ENCODE data around the gene TMEM248. TPM values are rescaled to one million over a fixed set of nuclear protein-coding genes. Genes with fewer than 3 reads are reported as not detected.
"Not testable (repeated sequence)": the region's sequence is repeated elsewhere in the genome, so short reads cannot be mapped to it uniquely, and the experiment has no call there.

Gene TMEM248
- total RNA-seq, 1 experiment from 2014 or later, result 83.6 TPM

DNA sequence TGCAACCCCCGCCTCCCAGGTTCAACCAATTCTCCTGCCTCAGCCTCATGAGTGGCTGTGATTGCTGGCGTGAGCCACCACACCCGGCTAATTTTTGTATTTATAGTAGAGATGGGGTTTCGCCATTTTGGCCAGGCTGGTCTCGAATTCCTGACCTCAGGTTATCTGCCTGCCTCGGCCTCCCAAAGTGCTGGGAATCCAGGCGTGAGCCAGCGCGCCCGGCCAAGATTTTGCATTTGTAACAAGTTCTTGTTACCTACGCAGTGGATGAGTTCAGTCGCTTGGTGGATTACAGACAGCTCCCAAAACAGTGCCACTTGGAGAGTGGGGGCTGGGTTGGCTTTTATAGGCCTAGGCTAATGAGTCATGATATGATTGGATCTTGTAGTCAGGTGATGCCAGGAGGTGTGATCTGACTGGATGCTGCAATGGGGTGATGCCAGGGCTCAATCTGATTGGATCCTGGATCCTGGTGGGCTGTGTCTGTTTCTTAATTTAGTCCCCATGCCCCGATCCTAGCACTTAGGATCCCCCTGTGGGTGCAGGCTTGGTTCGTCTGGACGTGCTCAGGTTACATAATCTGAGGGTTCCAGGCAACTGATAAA lies 54.1 kb downstream of the TMEM248 start:
- H3K79me2 ChIP-seq (ENCODE audit: low read depth), result no peaks in the 10 kb centered on the region
- no peak for TF ChIP-seq EZH2 (IDR thresholded peaks at IDR 0.05; ENCODE audit: low read depth)
- TF ChIP-seq, protein P1, sequence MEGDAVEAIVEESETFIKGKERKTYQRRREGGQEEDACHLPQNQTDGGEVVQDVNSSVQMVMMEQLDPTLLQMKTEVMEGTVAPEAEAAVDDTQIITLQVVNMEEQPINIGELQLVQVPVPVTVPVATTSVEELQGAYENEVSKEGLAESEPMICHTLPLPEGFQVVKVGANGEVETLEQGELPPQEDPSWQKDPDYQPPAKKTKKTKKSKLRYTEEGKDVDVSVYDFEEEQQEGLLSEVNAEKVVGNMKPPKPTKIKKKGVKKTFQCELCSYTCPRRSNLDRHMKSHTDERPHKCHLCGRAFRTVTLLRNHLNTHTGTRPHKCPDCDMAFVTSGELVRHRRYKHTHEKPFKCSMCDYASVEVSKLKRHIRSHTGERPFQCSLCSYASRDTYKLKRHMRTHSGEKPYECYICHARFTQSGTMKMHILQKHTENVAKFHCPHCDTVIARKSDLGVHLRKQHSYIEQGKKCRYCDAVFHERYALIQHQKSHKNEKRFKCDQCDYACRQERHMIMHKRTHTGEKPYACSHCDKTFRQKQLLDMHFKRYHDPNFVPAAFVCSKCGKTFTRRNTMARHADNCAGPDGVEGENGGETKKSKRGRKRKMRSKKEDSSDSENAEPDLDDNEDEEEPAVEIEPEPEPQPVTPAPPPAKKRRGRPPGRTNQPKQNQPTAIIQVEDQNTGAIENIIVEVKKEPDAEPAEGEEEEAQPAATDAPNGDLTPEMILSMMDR (conservative IDR thresholded peaks at IDR 0.05), result no peak
- no peak overlapping the region for H2AFZ ChIP-seq
- no peak overlapping the region for H3K4me3 ChIP-seq
- H3K27ac ChIP-seq, result no peak overlapping the region
- CTCF ChIA-PET, result no interaction called here
- no peak overlapping the region for H3K4me2 ChIP-seq
- H3K9me2 ChIP-seq (ENCODE audit: insufficient read depth), result no peaks in the 10 kb centered on the region
- POLR2A ChIA-PET (ENCODE audit: unreplicated experiment), result no interaction called here
- no peaks in the 10 kb centered on the region for H3K9me3 ChIP-seq (ENCODE audit: insufficient read depth, low read depth)
- H3K36me3 ChIP-seq (ENCODE audit: low read depth), result no peaks in the 10 kb centered on the region
- no TSS peak for BruUV-seq (replicated peaks)
- H3F3A ChIP-seq (ENCODE audit: insufficient read depth, low read depth), result no peaks in the 10 kb centered on the region
- no peaks in the 10 kb centered on the region for H3K27me3 ChIP-seq (ENCODE audit: insufficient read depth, low read depth)
- peak in 1 of 2 experiments; percentile 34 for DNase-seq
- intact Hi-C loops (cut with micrococcal nuclease; ENCODE audit: unreplicated experiment), result no loop called here
- no peaks in the 10 kb centered on the region for H4K20me1 ChIP-seq (ENCODE audit: insufficient read depth)
- no peaks in the 10 kb centered on the region for H3K4me1 ChIP-seq (replicated peaks; ENCODE audit: insufficient read depth)

DNA sequence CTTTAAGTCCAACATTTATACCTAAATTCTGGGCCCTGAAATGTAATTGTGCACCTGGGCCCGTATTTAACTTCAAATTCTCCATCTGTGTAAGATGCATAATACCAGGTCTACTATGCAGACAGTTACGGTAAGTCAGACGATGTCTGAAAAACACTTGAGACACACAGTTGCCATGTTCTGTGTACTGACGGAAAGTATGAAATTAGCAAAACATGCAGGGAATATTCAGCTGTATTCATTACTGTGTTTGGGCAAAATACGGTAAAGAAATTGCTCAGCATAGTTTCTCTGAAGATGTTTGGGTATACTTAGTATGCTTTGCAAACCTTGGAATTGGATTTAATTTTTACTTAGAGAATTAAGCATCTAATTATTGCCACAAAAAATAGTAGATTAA lies 57.3 kb downstream of the TMEM248 start:
- intact Hi-C loops (cut with micrococcal nuclease; ENCODE audit: unreplicated experiment); H4K20me1 ChIP-seq (ENCODE audit: insufficient read depth); H3K4me2 ChIP-seq; H3K27ac ChIP-seq; DNase-seq; BruUV-seq (replicated peaks); H3K9me3 ChIP-seq (ENCODE audit: insufficient read depth, low read depth); H3K79me2 ChIP-seq (ENCODE audit: low read depth); H3K4me3 ChIP-seq; CTCF ChIA-PET; H3K36me3 ChIP-seq (ENCODE audit: low read depth); H3K4me1 ChIP-seq (replicated peaks; ENCODE audit: insufficient read depth); H3K27me3 ChIP-seq (ENCODE audit: insufficient read depth, low read depth); H2AFZ ChIP-seq; H3K9me2 ChIP-seq (ENCODE audit: insufficient read depth); H3F3A ChIP-seq (ENCODE audit: insufficient read depth, low read depth): not testable (repeated sequence)
- POLR2A ChIA-PET (ENCODE audit: unreplicated experiment), result interaction anchor here (0.6 kb wide), 1 partner anchor 202 kb away, joined by 4 read pairs; no protein-coding TSS in a partner anchor

DNA sequence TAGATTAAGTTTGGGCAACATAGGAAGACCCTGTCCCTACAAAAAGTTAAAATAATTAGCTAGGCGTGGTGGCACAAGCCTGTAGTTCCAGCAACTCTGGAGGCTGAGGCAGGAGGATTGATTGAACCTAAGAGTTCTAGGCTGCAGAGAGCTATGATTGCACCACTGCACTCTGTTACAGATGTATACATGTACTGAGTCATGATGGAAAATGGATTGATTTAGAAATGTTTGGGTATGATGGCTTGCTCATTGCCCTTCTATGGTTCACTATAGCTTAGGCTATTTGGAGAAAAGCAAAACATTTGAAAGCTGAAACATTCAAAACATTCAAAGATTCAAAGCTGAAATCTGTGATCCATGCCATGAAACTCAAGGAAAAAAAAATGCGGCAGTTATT lies 58.0 kb downstream of the TMEM248 start:
- H3K4me2 ChIP-seq; BruUV-seq (replicated peaks); H3K4me1 ChIP-seq (replicated peaks; ENCODE audit: insufficient read depth); intact Hi-C loops (cut with micrococcal nuclease; ENCODE audit: unreplicated experiment); H3K9me3 ChIP-seq (ENCODE audit: insufficient read depth, low read depth); DNase-seq; H3K36me3 ChIP-seq (ENCODE audit: low read depth); CTCF ChIA-PET; H3F3A ChIP-seq (ENCODE audit: insufficient read depth, low read depth); H3K79me2 ChIP-seq (ENCODE audit: low read depth); H3K27me3 ChIP-seq (ENCODE audit: insufficient read depth, low read depth); H4K20me1 ChIP-seq (ENCODE audit: insufficient read depth); H3K4me3 ChIP-seq; H3K9me2 ChIP-seq (ENCODE audit: insufficient read depth); H3K27ac ChIP-seq; H2AFZ ChIP-seq: not testable (repeated sequence)
- POLR2A ChIA-PET (ENCODE audit: unreplicated experiment), result interaction anchor here (0.6 kb wide), 1 partner anchor 203 kb away, joined by 4 read pairs; no protein-coding TSS in a partner anchor

DNA sequence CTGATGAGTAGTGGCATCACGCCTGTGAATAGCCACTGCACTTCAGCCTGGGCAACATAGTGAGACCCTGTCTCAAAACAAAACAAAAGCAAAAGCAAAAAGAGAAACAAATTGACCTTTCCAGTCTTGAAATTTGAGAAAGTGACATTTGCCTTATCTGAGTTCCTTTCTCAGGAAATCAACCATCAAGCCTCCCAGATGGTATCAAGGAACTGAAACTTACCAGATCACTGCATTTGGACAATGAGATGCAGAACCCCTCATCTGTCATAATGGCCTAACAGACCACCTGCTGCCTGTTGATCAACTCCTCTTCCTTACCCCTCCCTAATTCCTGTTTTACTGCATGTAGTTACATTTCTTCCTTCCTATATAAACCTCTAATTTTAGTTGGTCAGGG lies 59.3 kb downstream of the TMEM248 start:
- H3F3A ChIP-seq (ENCODE audit: insufficient read depth, low read depth); H3K4me2 ChIP-seq; BruUV-seq (replicated peaks); H3K4me1 ChIP-seq (replicated peaks; ENCODE audit: insufficient read depth); H3K27ac ChIP-seq; intact Hi-C loops (cut with micrococcal nuclease; ENCODE audit: unreplicated experiment); CTCF ChIA-PET; H3K27me3 ChIP-seq (ENCODE audit: insufficient read depth, low read depth); H3K4me3 ChIP-seq; H3K9me3 ChIP-seq (ENCODE audit: insufficient read depth, low read depth); H4K20me1 ChIP-seq (ENCODE audit: insufficient read depth); DNase-seq; POLR2A ChIA-PET (ENCODE audit: unreplicated experiment); H3K9me2 ChIP-seq (ENCODE audit: insufficient read depth); H2AFZ ChIP-seq; H3K36me3 ChIP-seq (ENCODE audit: low read depth); H3K79me2 ChIP-seq (ENCODE audit: low read depth): not testable (repeated sequence)

DNA sequence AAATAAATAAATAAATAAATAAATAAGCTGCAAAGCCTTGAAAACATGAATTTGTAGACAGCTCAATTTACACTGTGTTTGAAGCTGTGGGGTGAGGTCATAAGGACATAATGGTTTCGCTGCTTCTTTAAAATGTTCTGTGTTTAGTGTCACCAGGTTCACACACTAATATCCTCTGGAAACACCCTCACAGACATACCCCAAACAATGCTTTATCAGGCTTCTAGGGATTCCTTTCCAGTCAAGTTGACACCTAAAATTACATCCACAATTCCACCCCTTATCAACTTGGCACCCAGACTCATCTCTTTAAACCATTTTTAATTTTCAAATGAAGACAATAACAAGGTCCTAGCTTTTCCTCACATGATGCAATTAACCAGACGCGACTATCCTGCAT lies 68.5 kb downstream of the TMEM248 start:
- H3F3A ChIP-seq (ENCODE audit: insufficient read depth, low read depth); H3K9me2 ChIP-seq (ENCODE audit: insufficient read depth); H3K4me1 ChIP-seq (replicated peaks; ENCODE audit: insufficient read depth); H3K27ac ChIP-seq; H2AFZ ChIP-seq; H3K36me3 ChIP-seq (ENCODE audit: low read depth); POLR2A ChIA-PET (ENCODE audit: unreplicated experiment); H3K27me3 ChIP-seq (ENCODE audit: insufficient read depth, low read depth); H4K20me1 ChIP-seq (ENCODE audit: insufficient read depth); H3K4me2 ChIP-seq; DNase-seq; H3K79me2 ChIP-seq (ENCODE audit: low read depth); H3K9me3 ChIP-seq (ENCODE audit: insufficient read depth, low read depth); H3K4me3 ChIP-seq; BruUV-seq (replicated peaks); intact Hi-C loops (cut with micrococcal nuclease; ENCODE audit: unreplicated experiment); CTCF ChIA-PET: not testable (repeated sequence)

DNA sequence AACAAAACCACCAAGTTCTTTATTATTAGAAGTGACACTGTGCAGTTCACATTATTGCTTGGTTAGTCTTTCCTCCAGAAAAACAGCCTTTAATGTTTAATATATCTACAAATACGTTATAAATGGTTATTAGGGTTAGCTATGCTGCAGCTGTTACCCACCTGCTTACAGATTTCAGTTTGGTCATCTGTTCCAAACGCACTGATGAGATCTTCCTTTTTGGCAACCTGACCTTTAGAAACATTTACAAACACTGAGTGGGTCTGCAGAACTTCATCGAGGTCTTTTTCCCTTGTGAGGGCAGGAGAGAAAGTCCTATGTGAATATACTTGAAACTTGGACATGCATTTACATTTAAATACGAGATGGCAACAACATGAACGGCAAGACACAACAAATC lies 73.0 kb downstream of the TMEM248 start:
- Histone ChIP-seq H3K27ac (peak overlapping the region; percentile 87), H3K4me3 (peak overlapping the region; percentile 71; the same call in 1 of the 2 replicates), H3K4me2 (peak overlapping the region; percentile 82), H3K79me2 (ENCODE audit: low read depth) (peaks cover 19% of the 10 kb centered on the region)
- intact Hi-C loops (cut with micrococcal nuclease; ENCODE audit: unreplicated experiment), result loop anchor here (1.0 to 10.0 kb wide), 3 partner anchors 42 to 339 kb away; partner anchors contain the start of gene TMEM248
- CTCF ChIA-PET; H3K9me2 ChIP-seq (ENCODE audit: insufficient read depth); POLR2A ChIA-PET (ENCODE audit: unreplicated experiment); DNase-seq; H2AFZ ChIP-seq; H3K4me1 ChIP-seq (replicated peaks; ENCODE audit: insufficient read depth); H3K36me3 ChIP-seq (ENCODE audit: low read depth); H3K27me3 ChIP-seq (ENCODE audit: insufficient read depth, low read depth); BruUV-seq (replicated peaks); H4K20me1 ChIP-seq (ENCODE audit: insufficient read depth); H3F3A ChIP-seq (ENCODE audit: insufficient read depth, low read depth); H3K9me3 ChIP-seq (ENCODE audit: insufficient read depth, low read depth): not testable (repeated sequence)
